Left ventricle myocardium superior (tissue), 1 donor: ENCODE measurements around the gene ADCK1. TPM values are rescaled to one million over a fixed set of nuclear protein-coding genes. Genes with fewer than 3 reads are reported as not detected.
"Not testable (repeated sequence)": the region's sequence is repeated elsewhere in the genome, so short reads cannot be mapped to it uniquely, and the experiment has no call there.

Experiments used
- ATAC-seq: fragments of 200-7000 bp; cut with Tn5 transposase; one replicate; pipeline ENCODE4 v1.9.1; 2020; ENCODE audit warnings: mild to moderate bottlenecking, moderate library complexity
- DNase-seq: peaks from one replicate; pipeline ENCODE4 v3.0.0-alpha.2; 2020
- intact Hi-C: fragments of 100-400 bp; cut with micrococcal nuclease; formaldehyde crosslinking; loops from one replicate; pipeline ENCODE4 v1.11.0; 2022
- total RNA-seq: library from RNA; stranded (reverse); fragmentation: NEBNext Ultra II Directional; extraction: Animal tissue kit (Norgen Biotek cat#: 25700); gene quantifications from one replicate; pipeline ENCODE4 v1.2.1, GENCODE V29; 2021
- donor health status: DM: no; HTN: yes; CAD: no; lungs with severe emphysema.

Gene ADCK1
- total RNA-seq, 1 donor from 2014 or later, result 11.0 TPM

DNA sequence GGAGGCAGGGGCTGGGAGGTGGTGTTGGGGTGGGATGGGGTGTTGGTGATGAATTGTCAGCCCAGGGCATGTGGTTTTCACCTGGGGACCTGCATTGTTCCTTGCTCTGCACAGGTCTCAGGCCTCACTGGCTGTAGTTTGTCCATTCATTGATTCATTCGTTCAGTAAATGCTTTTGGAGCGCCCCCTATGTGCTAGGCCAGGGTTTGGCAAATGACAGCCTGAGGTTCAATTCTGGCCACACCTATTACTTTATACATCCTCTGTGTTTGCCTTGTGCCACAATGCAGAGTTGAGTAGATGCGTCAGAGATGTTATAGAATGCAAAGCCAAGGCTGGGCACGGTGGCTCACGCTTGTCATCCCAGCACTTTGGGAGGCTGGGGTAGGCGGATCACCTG lies 4.7 kb downstream of the ADCK1 start:
- ATAC-seq (no peak), DNase-seq (no peak)
- intact Hi-C loops, result no loop called here

DNA sequence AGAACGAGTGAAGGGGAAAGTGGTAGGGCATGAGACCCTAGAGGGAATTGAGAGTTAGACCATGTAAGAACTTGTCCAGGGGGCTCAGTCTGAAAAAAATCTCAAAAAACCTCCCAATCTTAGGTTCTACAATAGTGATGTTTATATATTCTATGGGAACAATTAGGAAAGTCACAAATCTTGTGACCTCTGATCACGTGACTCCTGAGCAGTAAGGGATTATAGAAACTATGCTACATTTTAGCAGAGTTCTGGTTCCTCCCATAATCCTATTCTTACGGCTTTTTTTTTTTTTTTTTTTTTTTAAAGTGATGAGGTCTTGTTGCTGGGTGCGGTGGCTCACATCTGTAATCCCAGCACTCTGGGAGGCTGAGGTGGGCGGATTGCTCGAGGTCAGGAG lies 5.8 kb downstream of the ADCK1 start:
- ATAC-seq, result no peak
- no peak for DNase-seq
- intact Hi-C loops, result no loop called here

DNA sequence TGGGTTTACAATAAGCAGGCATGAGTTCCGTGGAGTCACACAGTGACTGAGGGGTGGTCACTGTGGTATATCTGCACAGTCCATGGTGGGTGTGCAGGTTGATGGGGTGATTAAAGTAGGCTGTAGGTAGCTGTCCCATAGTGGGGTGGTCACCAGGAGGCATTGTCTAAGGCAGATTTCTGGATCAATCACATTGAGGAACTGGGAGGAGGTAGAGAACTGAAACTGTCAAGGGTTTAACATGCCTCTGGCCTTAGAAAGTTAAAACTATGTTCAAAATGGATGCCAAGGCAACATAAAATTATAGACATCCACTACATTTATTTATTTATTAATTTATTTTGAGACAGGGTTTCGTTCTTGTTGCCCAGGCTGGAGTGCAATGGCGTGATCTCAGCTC lies 8.3 kb downstream of the ADCK1 start:
- intact Hi-C loops, result no loop called here
- ATAC-seq (no peak), DNase-seq (no peak)

DNA sequence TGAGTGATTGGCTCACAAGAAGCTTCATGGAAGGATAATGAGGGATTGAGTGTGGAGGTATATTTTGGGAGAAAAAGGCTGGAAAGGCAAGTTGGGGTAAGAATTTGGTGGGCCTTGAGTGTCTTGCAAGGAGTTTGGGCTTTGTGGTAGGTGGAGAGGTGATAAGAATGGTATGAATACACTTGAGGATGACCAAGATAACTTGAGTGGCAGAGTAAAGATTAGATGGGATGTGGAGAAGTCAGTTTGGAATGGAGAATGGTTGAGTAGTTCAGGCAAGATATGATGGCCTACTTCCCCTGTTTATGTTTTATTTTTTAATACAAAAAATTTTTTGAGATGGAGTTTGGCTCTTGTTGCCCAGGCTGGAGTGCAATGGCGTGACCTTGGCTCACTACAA lies 9.1 kb downstream of the ADCK1 start:
- DNase-seq (no peak), ATAC-seq (no peak)
- intact Hi-C loops, result no loop called here

DNA sequence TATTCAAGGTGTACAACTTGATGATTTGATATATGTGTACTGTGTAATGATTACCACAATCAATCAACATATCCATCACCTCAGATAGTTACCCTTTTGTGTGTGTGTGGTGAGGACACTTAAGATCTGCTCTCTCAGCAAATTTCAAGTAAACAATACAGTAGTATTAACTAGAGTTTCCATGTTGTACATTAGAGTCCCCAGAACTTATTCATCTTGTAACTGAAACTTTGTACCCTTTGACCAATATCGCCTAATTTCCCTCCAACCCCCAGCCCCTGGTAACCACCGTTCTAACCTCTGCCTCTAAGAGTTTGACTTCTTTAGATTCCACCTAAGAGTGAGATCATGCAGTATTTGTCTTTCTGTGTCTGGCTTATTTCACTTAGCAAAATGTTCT lies 12.1 kb downstream of the ADCK1 start:
- ATAC-seq, result no peak
- DNase-seq, result no peak
- intact Hi-C loops, result no loop called here

DNA sequence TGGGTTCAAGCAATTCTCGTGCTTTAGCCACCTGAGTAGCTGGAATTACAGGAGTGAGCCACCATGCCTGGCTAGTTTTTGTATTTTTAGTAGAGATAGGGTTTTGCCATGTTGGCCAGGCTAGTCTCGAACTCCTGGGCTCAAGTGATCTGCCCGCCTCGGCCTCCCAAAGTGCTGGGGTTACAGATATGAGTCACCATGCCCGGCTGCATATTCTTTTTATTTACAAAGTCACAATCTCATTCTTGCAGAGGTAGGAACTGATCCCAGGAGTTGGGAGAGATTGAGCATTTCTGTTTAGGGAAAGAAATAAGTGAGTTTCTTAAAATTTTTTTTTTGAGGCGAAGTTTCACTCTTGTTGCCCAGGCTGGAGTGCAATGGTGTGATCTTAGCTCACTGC lies 12.8 kb downstream of the ADCK1 start:
- ATAC-seq, intact Hi-C loops, DNase-seq: not testable (repeated sequence)

DNA sequence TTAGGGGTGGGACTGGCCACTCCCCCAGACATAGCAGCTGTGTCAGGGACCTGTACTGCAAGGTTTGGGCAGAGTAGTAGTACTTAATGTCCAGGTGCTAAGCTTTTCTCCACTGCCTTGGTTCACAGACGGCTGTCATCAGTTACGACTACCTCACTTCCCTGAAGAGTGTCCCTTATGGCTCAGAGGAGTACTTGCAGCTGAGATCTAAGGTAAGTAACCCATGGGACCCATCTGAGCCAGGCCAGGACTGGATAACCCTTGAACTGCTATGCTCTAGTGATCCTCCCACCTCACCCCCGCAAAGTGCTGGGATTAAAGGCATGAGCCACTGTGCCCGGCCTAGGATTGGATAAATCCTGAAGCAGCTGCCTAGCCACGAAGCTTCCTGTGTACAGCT lies 22.4 kb downstream of the ADCK1 start:
- DNase-seq, result no peak
- intact Hi-C loops, result no loop called here
- ATAC-seq, result no peak

DNA sequence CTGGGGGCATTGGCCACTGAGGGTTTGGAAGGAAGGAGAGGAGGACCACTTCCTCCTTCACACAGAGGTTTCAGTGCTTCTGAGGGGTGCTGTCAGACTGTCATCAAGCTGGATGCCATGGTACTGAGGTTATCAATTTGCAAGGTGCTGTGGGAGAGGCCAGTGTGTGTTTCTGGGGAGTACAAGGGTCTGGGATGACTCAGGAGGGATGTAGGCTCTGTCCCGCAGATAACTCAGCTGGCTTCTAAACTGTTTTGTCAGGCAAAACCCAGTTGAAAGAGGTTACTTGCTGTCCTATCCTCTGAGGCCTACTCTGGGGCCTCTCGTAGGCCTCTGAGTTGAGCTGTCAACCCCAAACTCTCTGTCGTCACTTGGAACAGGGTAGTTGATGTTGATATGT lies 22.8 kb downstream of the ADCK1 start:
- ATAC-seq (no peak), DNase-seq (no peak)
- intact Hi-C loops, result no loop called here

DNA sequence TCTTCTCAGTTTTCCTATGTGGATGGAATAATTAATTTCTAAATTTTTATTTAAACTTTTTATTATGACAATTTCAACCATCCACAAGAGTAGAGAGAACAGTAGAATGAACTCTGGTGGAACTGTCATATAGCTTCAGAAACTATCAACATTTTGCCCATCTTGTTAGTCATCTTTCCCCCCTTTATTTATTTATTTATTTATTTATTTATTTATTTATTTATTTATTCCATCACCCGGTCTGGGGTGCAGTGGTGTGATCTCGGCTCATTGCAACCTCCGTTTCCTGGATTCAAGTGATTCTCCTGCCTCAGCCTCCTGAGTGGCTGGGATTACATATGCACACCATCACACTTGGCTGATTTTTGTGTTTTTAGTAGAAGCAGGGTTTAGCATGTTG lies 23.5 kb downstream of the ADCK1 start:
- DNase-seq (no peak), ATAC-seq (no peak)
- intact Hi-C loops, result no loop called here

DNA sequence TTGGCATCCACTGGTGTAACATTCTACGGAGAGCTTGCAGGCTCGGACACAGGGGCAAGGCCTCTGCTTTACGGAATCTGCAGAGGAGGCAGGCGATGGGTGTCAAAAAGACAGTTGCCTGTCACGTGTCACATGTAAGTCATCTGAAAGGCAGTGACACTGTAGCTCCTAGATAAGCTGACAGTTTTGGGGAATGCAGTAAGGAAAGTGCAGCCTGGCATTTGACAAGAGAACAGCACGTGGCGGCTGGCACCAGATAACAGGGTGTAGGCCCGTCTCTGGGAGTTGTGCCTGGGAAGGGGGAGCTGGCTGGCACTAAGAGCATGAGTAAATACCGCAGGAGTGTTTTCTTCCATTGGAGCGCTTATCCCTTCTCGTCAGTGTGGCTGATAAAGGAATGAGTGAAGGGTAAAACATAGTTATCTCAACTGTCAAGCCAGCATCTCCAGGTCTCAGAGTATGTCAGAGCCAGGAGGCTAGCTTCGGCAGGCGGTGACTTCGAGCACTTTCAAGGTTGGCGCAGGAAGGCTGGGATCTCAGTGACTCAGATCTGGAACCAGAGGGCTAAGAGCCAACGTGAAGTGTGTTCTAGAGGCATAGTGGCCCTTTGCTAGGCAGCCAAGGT lies 26.1 kb downstream of the ADCK1 start:
- DNase-seq (peak; percentile 63), ATAC-seq (peak; percentile 91)
- intact Hi-C loops, result no loop called here

DNA sequence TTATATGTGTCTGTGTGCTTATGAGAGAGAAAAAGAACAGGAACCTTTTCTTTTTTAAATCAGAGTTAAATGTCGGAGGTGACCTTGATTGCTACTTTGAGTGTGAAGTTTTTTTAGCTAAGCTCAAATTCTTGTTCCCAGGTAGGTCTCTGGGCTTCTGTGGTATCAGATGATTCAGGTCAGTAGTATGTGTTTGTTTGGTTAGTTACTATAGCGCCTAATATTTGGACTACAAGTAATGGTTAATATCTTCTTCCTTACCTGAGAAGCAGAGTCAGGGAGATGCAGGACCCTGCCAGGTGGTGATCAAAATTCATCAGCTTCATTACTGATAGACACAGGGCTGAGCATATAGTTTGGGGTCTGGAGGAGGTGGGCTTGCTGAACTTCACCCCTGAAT lies 30.8 kb downstream of the ADCK1 start:
- intact Hi-C loops, result no loop called here

DNA sequence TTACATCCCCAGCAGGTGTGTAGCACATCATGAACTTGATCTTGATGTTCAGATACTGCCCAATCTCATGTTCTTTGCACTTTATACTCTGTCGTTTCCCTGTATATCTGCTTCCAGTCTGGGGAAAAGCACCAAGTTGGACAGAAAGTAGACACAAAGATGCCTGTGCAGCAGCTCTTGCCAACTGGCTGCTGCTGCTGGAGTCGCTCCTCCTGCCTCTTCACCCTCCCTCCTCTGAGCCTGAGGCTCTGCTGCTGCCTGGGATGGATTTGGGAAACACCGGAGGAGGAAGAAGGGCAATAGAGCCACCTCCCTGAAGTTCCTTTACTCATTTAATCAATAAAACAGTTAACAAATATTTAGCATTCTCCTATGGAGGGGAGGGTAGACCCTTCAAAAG lies 32.4 kb downstream of the ADCK1 start:
- peak; percentile 71 for ATAC-seq
- intact Hi-C loops, result no loop called here
- DNase-seq, result peak; percentile 30

More for the DNA sequence above, 30.8 kb downstream of the ADCK1 start:
- DNase-seq (no peak), ATAC-seq (no peak)

DNA sequence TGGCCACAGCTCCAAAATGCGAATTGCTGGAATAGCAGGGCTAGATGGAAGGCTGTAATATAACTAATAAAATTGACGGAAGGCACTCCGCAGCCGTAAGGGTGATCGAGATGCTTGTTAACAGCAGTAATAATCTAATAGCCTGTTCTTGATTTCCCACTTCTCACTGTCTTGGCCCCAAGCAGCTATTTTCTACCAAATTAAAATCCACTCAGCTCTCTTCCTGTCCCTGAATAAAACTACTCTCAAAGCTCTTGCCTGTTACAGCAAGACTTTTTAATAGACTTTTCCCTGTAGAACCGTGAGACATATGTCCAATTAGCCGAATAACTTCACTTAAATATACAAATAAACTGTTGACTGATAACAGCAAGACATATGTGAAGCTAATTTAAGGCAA lies 38.0 kb downstream of the ADCK1 start:
- DNase-seq (no peak), ATAC-seq (no peak)
- intact Hi-C loops, result no loop called here

DNA sequence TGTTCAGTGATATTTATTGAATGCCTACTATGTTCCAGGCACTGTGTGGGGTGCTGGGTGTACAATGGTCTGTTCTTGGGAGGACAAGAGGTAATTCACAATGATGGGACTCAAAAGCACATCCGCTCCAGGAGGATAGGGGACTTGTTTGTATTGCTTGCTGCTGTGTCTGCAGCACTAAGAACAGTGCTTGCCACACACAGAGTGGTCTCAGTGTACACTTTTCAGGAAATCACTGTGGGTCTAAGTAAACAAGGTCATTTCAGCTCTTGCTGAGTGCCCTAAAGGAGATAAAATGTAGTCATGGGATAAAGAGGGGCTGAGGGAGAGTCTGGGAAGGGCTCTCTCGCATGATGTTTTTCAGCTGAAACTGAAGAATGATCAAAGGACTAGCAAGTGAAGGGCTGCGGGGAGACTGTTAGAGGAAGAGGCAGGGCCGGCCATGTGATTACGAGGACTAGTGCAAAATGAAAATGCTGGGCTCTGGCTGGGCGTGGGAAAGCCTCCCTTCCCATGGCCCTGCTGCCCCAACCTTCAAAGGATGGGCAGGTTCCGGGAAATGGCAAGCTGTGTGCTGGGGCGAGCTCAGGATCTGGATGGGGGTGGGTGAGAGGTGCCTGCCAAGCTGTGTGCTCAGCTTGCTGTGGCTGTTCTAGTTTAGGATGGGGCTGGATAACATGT lies 39.1 kb downstream of the ADCK1 start:
- no peak for ATAC-seq
- intact Hi-C loops, result no loop called here
- DNase-seq, result no peak

DNA sequence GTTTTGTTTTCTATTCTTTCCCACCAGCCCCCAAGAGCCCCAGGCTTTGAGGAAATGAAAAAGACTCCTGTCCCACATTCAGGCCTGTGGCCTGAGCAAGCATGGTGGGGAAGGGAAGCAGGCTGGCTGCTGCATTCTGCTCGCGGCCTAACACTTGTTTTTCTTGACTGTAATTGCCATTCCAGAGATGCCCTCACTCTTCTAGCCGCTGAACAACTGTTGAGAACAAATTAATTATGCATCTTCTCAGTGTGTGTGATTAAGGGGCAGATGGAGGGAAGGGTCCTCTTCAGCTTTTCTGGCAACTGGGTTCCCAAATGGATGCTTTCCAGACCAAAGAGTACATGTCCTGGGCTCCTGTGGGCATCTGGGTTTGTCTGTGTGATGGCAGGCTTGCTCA lies 43.3 kb downstream of the ADCK1 start:
- DNase-seq (no peak), ATAC-seq (no peak)
- intact Hi-C loops, result no loop called here

DNA sequence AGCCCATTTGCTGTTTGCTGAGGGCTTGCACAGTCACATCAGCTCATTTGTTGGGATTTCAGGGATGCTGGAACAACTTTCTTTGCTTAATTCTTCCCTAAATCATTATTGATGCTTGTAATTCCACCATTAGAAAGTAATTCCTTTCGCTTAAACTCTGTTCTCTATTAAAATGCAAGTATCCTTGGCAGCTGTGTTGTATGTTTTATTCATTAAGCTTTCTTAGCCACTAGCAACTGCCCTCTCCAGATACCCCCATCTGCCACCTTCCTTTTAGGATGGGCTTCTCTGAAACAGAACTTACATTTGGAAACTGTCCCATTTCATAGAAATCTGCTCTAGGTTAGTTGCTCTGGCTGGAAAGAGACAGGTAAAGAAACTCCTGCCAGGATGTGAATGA lies 43.7 kb downstream of the ADCK1 start:
- no peak for ATAC-seq
- intact Hi-C loops, result no loop called here
- DNase-seq, result no peak

DNA sequence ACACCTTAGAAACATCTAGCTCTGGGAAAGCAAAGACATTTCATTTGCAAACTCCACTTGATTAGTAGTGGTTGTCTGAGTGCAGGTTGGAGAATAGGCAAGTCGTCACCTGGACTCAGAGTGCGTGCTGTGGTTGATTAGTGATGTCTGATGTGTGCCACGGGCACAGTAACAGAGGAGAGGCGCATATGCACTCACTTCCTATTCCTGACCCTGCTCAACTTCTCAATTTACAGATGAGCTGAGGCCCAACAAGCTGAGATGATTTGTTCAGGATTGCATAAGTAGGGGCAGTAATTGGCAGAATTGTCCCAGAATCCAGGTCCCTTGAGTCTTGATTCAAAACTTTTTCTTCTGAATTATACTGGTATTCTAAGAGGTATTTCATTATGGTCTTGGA lies 44.9 kb downstream of the ADCK1 start:
- intact Hi-C loops, result no loop called here
- ATAC-seq, result no peak
- no peak for DNase-seq

DNA sequence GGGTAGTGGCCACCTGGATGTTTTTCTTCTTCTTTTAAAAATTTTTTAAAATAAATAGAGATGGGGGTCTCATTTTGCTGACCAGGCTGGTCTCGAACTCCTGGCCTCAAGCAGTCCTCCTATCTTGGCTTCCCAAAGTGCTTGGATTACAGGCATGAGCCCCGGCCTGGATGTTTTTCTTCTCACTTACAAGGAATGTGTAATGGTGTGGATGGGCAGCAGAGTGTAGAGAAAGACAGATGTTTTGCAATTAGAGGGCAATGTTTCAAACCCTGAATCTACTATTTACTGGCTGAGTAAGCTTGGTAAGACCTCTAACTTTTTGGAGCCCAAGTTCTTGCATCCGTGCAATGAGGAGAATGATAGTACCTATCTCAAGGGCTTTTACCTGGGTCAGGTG lies 48.1 kb downstream of the ADCK1 start:
- ATAC-seq (no peak), DNase-seq (no peak)
- intact Hi-C loops, result no loop called here

DNA sequence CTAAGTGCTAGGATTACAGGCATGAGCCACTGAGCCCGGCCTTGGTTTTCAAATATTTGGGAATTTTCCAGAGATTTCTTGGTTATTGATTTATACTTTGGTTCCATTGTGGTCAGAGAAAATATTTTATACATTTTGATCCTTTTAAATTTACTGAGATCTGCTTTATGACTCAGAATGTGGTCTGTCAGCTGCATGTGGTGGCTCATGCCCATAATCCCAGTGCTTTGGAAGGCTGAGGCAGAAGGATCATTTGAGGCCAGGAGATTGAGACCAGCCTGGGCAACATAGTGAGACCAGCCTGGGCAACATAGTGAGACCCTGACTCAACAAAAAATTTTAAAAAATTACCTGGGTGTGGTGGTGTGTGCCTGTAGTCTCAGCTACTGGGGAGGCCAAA lies 49.8 kb downstream of the ADCK1 start:
- no peak for DNase-seq
- intact Hi-C loops, result no loop called here
- no peak for ATAC-seq

DNA sequence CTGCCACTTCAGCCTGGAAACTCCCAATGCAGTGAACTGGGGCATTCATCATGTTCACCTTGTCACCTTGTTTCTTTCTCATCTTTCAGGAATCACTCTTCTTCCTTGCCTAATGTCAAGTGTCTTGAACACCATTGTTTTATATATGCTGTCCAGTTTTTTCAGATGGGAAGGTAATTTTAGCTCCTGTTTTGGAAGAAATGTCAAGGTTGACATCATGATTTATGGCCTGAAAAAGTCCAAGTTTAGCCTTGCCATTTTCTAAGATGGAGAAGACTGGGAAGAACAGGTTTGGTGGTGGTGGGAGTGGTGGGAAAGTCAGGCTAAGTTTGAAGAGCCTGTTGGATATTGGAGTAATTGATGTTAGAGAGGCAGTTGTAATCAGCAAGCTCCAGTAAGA lies 54.0 kb downstream of the ADCK1 start:
- no peak for DNase-seq
- intact Hi-C loops, result no loop called here

DNA sequence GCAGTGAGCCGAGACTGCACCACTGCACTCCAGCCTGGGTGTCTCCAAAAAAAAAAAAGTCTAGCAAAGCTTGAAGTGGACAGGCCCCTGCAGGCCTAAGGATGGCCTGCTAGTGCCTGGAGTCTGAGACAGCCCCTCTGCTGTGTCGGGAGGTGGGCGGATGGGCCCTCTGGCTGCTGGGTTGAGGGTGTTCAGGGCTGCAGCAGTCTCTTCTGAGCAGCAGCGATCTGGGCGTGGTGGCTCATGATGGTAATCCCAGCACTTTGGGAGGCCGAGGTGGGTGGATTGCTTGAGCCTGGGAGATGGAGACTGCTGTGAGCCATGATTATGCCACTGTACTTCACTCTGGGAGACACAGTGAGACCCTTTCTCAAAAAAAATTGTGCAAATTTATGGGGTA lies 57.0 kb downstream of the ADCK1 start:
- DNase-seq, result no peak
- intact Hi-C loops, result no loop called here
- ATAC-seq, result no peak

More for the DNA sequence above, 54.0 kb downstream of the ADCK1 start:
- ATAC-seq, result no peak
